ENCODE results near the gene BAD. TPM values are rescaled to one million over a fixed set of nuclear protein-coding genes. Genes with fewer than 3 reads are reported as not detected.
A peak's percentile ranks its signal among the peaks of the same experiment; 100 is the strongest.
"Not testable (repeated sequence)": the region's sequence is repeated elsewhere in the genome, so short reads cannot be mapped to it uniquely, and the experiment has no call there.

BAD gene
- total RNA-seq, 1 donor from 2014 or later: 46.9 TPM

- Mint-ChIP-seq H3K27ac (no peak overlapping the region), H3K4me3 (ENCODE audit: low read depth) (no peak overlapping the region), H3K27me3 (peaks cover 14% of the 10 kb centered on the region), H3K36me3 (ENCODE audit: insufficient read depth) (no peaks in the 10 kb centered on the region), H3K9me3 (ENCODE audit: low read depth) (no peaks in the 10 kb centered on the region), H3K4me1 (ENCODE audit: low read depth) (no peaks in the 10 kb centered on the region)
- DNase-seq (ENCODE audit: low spot score, unreplicated experiment): no peak
- no peak for TF ChIP-seq CTCF (IDR thresholded peaks at IDR 0.05; ENCODE audit: unreplicated experiment)
These were observed 42.9 kb upstream of the BAD start for GRCh38 chr11:64327375-64327774.

- Mint-ChIP-seq H3K9me3 (ENCODE audit: low read depth) (no peaks in the 10 kb centered on the region), H3K27ac (no peak overlapping the region), H3K27me3 (peaks cover 10% of the 10 kb centered on the region), H3K36me3 (ENCODE audit: insufficient read depth) (peaks cover 5% of the 10 kb centered on the region), H3K4me3 (ENCODE audit: low read depth) (no peak overlapping the region), H3K4me1 (ENCODE audit: low read depth) (no peaks in the 10 kb centered on the region)
- no peak for DNase-seq (ENCODE audit: low spot score, unreplicated experiment)
- no peak for TF ChIP-seq CTCF (IDR thresholded peaks at IDR 0.05; ENCODE audit: unreplicated experiment)
These were observed 40.4 kb upstream of the BAD start for GRCh38 chr11:64324692-64325469.

GRCh38 chr11:64323984-64324383, 39.5 kb upstream of the BAD start:
- not testable (repeated sequence) for H3K36me3 Mint-ChIP-seq (ENCODE audit: insufficient read depth); DNase-seq (ENCODE audit: low spot score, unreplicated experiment); H3K4me1 Mint-ChIP-seq (ENCODE audit: low read depth); H3K4me3 Mint-ChIP-seq (ENCODE audit: low read depth); H3K9me3 Mint-ChIP-seq (ENCODE audit: low read depth); H3K27me3 Mint-ChIP-seq
- H3K27ac Mint-ChIP-seq: peak overlapping the region; percentile 33

GRCh38 chr11:64323373-64323772, 38.9 kb upstream of the BAD start:
- peaks cover 2% of the 10 kb centered on the region for H3K27me3 Mint-ChIP-seq
- no peak overlapping the region for H3K27ac Mint-ChIP-seq
- no peak for TF ChIP-seq CTCF (IDR thresholded peaks at IDR 0.05; ENCODE audit: unreplicated experiment)
- peaks cover 5% of the 10 kb centered on the region for H3K36me3 Mint-ChIP-seq (ENCODE audit: insufficient read depth)
- no peak for DNase-seq (ENCODE audit: low spot score, unreplicated experiment)
- H3K4me3 Mint-ChIP-seq (ENCODE audit: low read depth): no peak overlapping the region
- no peaks in the 10 kb centered on the region for H3K9me3 Mint-ChIP-seq (ENCODE audit: low read depth)
- peaks cover 5% of the 10 kb centered on the region for H3K4me1 Mint-ChIP-seq (ENCODE audit: low read depth)

- Mint-ChIP-seq H3K36me3 (ENCODE audit: insufficient read depth) (peaks cover 5% of the 10 kb centered on the region), H3K27ac (no peak overlapping the region), H3K4me3 (ENCODE audit: low read depth) (no peak overlapping the region), H3K27me3 (peaks cover 2% of the 10 kb centered on the region), H3K4me1 (ENCODE audit: low read depth) (peaks cover 5% of the 10 kb centered on the region), H3K9me3 (ENCODE audit: low read depth) (no peaks in the 10 kb centered on the region)
- DNase-seq (ENCODE audit: low spot score, unreplicated experiment): no peak
- TF ChIP-seq CTCF (IDR thresholded peaks at IDR 0.05; ENCODE audit: unreplicated experiment): no peak
These were observed 38.4 kb upstream of the BAD start for GRCh38 chr11:64322925-64323260.

GRCh38 chr11:64321533-64321932, 37.1 kb upstream of the BAD start:
- no peak for TF ChIP-seq CTCF (IDR thresholded peaks at IDR 0.05; ENCODE audit: unreplicated experiment)
- Mint-ChIP-seq H3K36me3 (ENCODE audit: insufficient read depth) (peaks cover 5% of the 10 kb centered on the region), H3K4me1 (ENCODE audit: low read depth) (peaks cover 9% of the 10 kb centered on the region), H3K9me3 (ENCODE audit: low read depth) (no peaks in the 10 kb centered on the region), H3K27ac (no peak overlapping the region), H3K4me3 (ENCODE audit: low read depth) (no peak overlapping the region), H3K27me3 (no peaks in the 10 kb centered on the region)
- DNase-seq (ENCODE audit: low spot score, unreplicated experiment): no peak
